HPDE6-E6E7 (cell line): Measurements from ENCODE around the gene MRPL33.
"Not testable (repeated sequence)": the region's sequence is repeated elsewhere in the genome, so short reads cannot be mapped to it uniquely, and the experiment has no call there.

Experiments used
- DNase-seq: peaks from one replicate; pipeline ENCODE4 v3.0.0; 2011; ENCODE audit warnings: missing footprints; ENCODE audit errors: extremely low spot score

Gene MRPL33

DNA sequence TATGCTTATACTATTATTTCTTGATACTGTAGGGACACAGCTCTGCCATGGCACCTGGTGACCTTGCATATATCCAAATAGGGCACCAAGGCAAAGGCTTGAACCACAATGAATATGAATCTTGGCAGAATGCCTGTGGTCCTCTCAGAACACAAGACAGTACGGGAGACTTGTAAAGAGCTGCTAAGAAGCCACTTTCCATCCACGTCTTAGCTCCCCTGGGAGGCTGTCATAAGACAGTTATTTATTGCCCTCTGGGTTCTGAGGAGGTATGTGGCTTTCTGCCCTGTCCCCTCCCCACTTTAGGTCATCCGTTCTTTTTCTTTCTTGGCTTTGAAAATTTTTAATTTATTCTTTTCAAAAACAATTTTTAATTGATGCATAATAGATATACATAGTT is 29.8 kb upstream of the MRPL33 start:
- DNase-seq: no peak

- no peak for DNase-seq
Measured at GRCh38 chr2:27742571-27742970, 28.9 kb upstream of the MRPL33 start.

DNA sequence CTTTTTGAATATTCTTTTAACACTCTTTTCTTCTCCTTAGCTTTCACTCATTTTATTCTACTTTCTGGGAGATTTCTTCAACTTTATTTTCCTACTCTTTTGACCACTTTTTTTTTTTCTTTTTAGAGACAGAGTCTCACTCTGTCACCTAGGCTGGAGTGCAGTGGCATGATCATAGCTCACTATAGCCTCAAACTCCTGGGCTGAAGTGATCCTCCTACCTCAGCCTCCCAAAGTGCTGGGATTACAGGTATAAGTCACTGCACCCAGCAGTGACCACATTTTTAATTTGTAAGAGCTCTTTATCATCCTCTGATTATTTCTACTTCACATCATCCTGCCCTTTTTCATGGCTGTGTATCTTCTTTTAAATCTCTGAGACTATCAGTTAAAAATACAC is 26.0 kb upstream of the MRPL33 start:
- DNase-seq: not testable (repeated sequence)

DNA sequence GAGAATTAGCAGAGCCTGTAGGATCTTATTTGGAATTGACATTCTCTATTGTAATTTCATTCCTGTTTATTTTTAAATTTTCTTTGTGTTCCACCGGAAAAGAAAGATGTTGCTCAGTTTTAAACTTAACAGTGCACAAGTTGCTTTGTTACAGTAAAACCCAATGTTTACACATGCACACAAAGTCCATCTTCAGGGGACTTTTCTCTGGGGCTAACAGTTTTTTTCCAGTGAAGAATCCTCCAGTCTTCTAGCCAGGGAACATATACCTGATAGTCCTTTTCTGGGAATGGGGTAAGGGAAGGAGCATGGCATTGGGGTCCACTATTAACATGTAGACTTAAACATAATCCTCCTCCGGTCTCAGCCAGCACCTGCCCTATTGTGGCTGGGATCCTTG is 25.2 kb upstream of the MRPL33 start:
- no peak for DNase-seq

GRCh38 chr2:27747827-27748352 is 23.6 kb upstream of the MRPL33 start:
- DNase-seq: no peak

DNA sequence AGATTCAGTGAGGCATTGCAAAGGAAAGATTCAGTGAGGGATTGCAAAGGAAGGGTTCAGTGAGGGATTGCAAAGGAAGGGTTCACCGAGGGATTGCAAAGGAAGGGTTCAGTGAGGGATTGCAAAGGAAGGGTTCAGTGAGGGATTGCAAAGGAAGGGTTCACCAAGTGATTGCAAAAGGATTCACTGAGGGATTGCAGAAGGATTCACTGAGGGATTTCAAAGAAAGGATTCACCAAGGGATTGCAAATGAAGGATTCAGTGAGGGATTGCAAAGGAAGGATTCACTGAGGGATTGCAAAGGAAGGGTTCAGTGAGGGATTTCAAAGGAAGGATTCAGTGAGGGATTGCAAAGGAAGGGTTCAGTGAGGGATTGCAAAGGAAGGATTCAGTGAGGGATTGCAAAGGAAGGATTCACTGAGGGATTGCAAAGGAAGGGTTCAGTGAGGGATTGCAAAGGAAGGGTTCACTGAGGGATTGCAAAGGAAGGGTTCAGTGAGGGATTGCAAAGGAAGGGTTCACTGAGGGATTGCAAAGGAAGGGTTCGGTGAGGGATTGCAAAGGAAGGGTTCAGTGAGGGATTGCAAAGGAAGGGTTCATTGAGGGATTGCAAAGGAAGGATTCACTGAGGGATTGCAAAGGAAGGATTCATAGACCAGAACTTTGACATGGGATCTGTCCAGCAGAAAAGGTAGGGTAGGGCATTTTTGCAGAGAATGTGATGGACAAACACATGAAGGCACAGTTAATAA is 22.5 kb upstream of the MRPL33 start:
- DNase-seq: not testable (repeated sequence)

- DNase-seq: no peak
Measured at GRCh38 chr2:27751377-27751776, 20.1 kb upstream of the MRPL33 start.

- no peak for DNase-seq
Measured at GRCh38 chr2:27752551-27753237, 18.8 kb upstream of the MRPL33 start.

GRCh38 chr2:27754138-27754588 is 17.4 kb upstream of the MRPL33 start:
- peak; percentile 68 for DNase-seq

- DNase-seq: no peak
Measured at GRCh38 chr2:27754831-27755230, 16.7 kb upstream of the MRPL33 start.

DNA sequence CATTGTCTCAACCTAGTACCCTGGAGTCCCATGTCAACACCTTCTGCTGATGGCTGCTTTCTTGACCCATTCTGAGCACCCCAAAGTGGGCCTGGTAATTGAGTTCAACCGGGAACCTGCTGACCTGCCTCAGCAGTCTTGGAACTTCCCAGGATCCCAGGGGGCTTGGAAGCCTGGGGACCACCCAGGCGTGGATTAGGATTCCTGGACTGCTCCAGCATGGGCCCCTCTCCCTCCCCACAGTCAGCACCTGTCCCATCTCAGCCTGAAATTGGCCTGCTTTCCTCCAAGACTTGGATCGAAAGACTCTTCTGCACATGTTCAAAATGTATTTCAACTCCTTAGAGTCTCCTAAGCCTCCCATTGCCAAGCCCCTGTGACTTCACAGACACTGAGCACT is 15.4 kb upstream of the MRPL33 start:
- DNase-seq: no peak

- DNase-seq: no peak
Measured at GRCh38 chr2:27756544-27757498, 14.7 kb upstream of the MRPL33 start.

GRCh38 chr2:27762951-27763906 is 8.3 kb upstream of the MRPL33 start:
- no peak for DNase-seq

- no peak for DNase-seq
Measured at GRCh38 chr2:27763907-27764267, 7.6 kb upstream of the MRPL33 start.

DNA sequence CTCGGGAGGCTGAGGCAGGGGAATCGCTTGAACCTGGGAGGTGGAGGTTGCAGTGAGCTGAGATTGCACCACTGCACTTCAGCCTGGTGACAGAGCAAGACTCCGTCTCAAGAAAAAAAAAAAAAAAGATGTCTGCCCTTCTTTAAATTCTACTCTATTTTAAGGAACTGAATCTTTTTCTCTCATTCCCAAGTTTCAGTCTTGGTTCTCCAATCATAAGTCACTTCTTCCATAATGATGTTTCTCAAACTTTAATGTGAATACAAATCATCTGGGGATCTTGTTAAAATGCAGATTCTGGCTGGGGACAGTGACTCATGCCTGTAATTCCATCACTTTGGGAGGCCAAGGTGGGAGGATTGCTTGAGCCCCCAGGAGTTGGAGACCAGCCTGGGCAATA is 7.0 kb upstream of the MRPL33 start:
- not testable (repeated sequence) for DNase-seq

- no peak for DNase-seq
Measured at GRCh38 chr2:27765621-27766286, 5.8 kb upstream of the MRPL33 start.

DNA sequence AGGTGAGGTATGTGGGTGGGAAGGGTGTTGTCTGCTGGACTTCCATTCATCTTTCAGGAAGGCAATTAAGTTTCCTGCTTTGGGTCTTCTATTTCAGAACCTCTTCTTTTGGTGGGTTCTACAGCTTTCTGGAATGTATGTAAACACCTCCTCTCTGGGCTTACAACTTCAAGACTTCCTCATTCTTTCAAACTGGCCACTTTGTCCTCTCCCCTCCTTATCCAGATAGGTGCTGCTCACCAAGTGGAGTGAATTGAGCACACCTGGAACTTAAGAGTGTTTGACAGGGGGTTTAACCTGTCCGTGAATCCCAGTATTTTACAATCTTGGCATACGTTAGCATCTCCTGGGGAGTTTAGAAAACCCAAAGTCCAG is 5.2 kb upstream of the MRPL33 start:
- no peak for DNase-seq

DNA sequence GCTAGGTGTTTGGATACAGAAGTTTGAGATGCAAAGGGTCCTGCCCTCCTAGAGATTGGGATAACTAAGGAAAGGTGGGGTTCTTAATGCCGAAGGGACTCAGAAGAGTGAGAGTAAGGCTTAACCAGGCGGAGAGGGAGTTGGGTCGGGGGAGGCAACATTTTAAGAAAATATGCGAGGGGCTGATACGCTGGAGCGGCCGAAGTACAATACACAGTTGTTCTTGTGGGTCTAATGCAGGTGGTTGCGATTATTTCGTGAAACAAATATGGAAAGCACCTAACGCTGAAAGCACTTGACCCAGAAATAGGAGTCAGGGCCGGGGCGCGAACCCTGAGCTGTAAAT is 344 bp upstream of the MRPL33 start:
- no peak for DNase-seq

GRCh38 chr2:27772804-27773203 is 1.3 kb downstream of the MRPL33 start:
- DNase-seq: no peak

- DNase-seq: no peak
Measured at GRCh38 chr2:27773959-27774358, 2.4 kb downstream of the MRPL33 start.
